ENCODE data around the gene NQO1. TPM values are rescaled to one million over a fixed set of nuclear protein-coding genes. Genes with fewer than 3 reads are reported as not detected.

NQO1 gene
- total and polyA plus RNA-seq, 2 of the 13 experiments (the other 11 are each of a cell fraction or from before 2014, with no cell fraction given): 464 to 1,060 TPM

- FAIRE-seq (no peak), ATAC-seq (no peak), DNase-seq (ENCODE audit: low spot score) (no peak)
- H3K79me2 ChIP-seq (ENCODE audit: insufficient read depth, low read length): peaks cover 41% of the 10 kb centered on the region
- BruUV-seq (replicated peaks): no TSS peak
- WGBS (ENCODE audit: low lambda C conversion rate): 89% methylated on average over 5 of the region's 5 CpGs
- H3K4me3 ChIP-seq (replicated peaks in 1 of 3; ENCODE audit: insufficient read depth in 1 of 3, low read depth in 2 of 3, low read length in 3 of 3): peak overlapping the region in 1 of 3 experiments; percentile 72; a peak in 2 of 6 replicates
- H2AFZ ChIP-seq (ENCODE audit: low read length): no peak overlapping the region
- POLR2A ChIA-PET: interaction anchor here (1.0 to 10.0 kb wide), 3 partner anchors 9 to 24 kb away, joined by 5 to 211 read pairs (median 19); partner anchors contain the start of gene NOB1
- no peaks in the 10 kb centered on the region for H4K20me1 ChIP-seq (ENCODE audit: insufficient read depth, low read length)
- TF ChIP-seq ZC3H4 (CRISPR knock-in tag; IDR thresholded peaks at IDR 0.05; ENCODE audit: borderline replicate concordance) (0 out of 2 replicates have a peak, but pooled peaks have one; percentile 11), MED1 (CRISPR knock-in tag; IDR thresholded peaks at IDR 0.05) (peak; percentile 31; the same call in 1 of the 2 replicates), EHMT2 (IDR thresholded peaks at IDR 0.05; ENCODE audit: borderline replicate concordance, low read depth, low read length) (no peak), HOXA5 (CRISPR knock-in tag; IDR thresholded peaks at IDR 0.05) (0 out of 2 replicates have a peak, but pooled peaks have one; percentile 14), KLF16 (CRISPR knock-in tag; IDR thresholded peaks at IDR 0.05) (0 out of 4 replicates have a peak, but pooled peaks of 1 of the 2 experiments have one; percentile 25), ZNF777 (CRISPR knock-in tag; IDR thresholded peaks at IDR 0.05) (no peak), TCF7L2 (IDR thresholded peaks at IDR 0.05; ENCODE audit: low read depth, low read length) (no peak)
- TF ChIP-seq, protein P1, sequence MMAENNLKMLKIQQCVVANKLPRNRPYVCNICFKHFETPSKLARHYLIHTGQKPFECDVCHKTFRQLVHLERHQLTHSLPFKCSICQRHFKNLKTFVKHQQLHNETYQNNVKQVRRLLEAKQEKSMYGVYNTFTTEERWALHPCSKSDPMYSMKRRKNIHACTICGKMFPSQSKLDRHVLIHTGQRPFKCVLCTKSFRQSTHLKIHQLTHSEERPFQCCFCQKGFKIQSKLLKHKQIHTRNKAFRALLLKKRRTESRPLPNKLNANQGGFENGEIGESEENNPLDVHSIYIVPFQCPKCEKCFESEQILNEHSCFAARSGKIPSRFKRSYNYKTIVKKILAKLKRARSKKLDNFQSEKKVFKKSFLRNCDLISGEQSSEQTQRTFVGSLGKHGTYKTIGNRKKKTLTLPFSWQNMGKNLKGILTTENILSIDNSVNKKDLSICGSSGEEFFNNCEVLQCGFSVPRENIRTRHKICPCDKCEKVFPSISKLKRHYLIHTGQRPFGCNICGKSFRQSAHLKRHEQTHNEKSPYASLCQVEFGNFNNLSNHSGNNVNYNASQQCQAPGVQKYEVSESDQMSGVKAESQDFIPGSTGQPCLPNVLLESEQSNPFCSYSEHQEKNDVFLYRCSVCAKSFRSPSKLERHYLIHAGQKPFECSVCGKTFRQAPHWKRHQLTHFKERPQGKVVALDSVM (CRISPR knock-in tag; IDR thresholded peaks at IDR 0.05): 0 out of 2 replicates have a peak, but pooled peaks have one; percentile 38
- TF ChIP-seq, protein P2, sequence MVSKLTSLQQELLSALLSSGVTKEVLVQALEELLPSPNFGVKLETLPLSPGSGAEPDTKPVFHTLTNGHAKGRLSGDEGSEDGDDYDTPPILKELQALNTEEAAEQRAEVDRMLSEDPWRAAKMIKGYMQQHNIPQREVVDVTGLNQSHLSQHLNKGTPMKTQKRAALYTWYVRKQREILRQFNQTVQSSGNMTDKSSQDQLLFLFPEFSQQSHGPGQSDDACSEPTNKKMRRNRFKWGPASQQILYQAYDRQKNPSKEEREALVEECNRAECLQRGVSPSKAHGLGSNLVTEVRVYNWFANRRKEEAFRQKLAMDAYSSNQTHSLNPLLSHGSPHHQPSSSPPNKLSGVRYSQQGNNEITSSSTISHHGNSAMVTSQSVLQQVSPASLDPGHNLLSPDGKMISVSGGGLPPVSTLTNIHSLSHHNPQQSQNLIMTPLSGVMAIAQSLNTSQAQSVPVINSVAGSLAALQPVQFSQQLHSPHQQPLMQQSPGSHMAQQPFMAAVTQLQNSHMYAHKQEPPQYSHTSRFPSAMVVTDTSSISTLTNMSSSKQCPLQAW (CRISPR knock-in tag; IDR thresholded peaks at IDR 0.05): 0 out of 2 replicates have a peak, but pooled peaks have one; percentile 9
- TF ChIP-seq, protein P3, sequence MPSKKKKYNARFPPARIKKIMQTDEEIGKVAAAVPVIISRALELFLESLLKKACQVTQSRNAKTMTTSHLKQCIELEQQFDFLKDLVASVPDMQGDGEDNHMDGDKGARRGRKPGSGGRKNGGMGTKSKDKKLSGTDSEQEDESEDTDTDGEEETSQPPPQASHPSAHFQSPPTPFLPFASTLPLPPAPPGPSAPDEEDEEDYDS (CRISPR knock-in tag; IDR thresholded peaks at IDR 0.05): no peak
- TF ChIP-seq, protein P4, sequence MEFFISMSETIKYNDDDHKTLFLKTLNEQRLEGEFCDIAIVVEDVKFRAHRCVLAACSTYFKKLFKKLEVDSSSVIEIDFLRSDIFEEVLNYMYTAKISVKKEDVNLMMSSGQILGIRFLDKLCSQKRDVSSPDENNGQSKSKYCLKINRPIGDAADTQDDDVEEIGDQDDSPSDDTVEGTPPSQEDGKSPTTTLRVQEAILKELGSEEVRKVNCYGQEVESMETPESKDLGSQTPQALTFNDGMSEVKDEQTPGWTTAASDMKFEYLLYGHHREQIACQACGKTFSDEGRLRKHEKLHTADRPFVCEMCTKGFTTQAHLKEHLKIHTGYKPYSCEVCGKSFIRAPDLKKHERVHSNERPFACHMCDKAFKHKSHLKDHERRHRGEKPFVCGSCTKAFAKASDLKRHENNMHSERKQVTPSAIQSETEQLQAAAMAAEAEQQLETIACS (CRISPR knock-in tag; IDR thresholded peaks at IDR 0.05): no peak
- H3K4me2 ChIP-seq (ENCODE audit: low read depth, low read length): peak overlapping the region; percentile 97
- intact Hi-C loops (cut with micrococcal nuclease; ENCODE audit: unreplicated experiment): no loop called here
- CTCF ChIA-PET (ENCODE audit: low intra/inter-chr PET ratio, low total read pairs): no interaction called here
- peak overlapping the region; percentile 87 for H3K27ac ChIP-seq (ENCODE audit: extremely low read length, insufficient read depth, low read length)
- H3K4me1 ChIP-seq (ENCODE audit: insufficient read depth, low read length): peaks cover 57% of the 10 kb centered on the region
- no peaks in the 10 kb centered on the region for H3K9me3 ChIP-seq (ENCODE audit: low read length)
- H3K36me3 ChIP-seq (replicated peaks in 1 of 2; ENCODE audit: control insufficient read depth in 1 of 2, insufficient read depth in 2 of 2, low read length in 2 of 2): no peaks in the 10 kb centered on the region
- H3K9ac ChIP-seq (ENCODE audit: insufficient read depth, low read depth, low read length): no peak overlapping the region
- in situ Hi-C loops (cut with HindIII; ENCODE audit: extremely low pct_ligation_motif_present, low pct_unique_long_range_greater_than_20kb): no loop called here
- no peaks in the 10 kb centered on the region for H3K27me3 ChIP-seq (ENCODE audit: control insufficient read depth in 1 of 2, insufficient read depth in 2 of 2, low read length in 2 of 2)
Measured at GRCh38 chr16:69727916-69728270, 1.5 kb upstream of the NQO1 start.

Data from HepG2 (cell line).